H9 (cell line): ENCODE measurements around the gene RAC2. TPM values are rescaled to one million over a fixed set of nuclear protein-coding genes. Genes with fewer than 3 reads are reported as not detected.

Source experiments
- DNase-seq: peaks from one replicate; pipeline ENCODE4 v3.0.0-alpha.2; 2017
- H2AFZ ChIP-seq: one replicate; pipeline ENCODE4 v1.6.1; 2013; ENCODE audit warnings: mild to moderate bottlenecking, low read length, control low read depth, moderate library complexity
- H2AK5ac ChIP-seq: 2 replicates; pipeline ENCODE4 v1.6.1; 2013; ENCODE audit warnings: low read length, control low read depth, mixed read lengths; ENCODE audit not compliant: insufficient read length
- H2BK120ac ChIP-seq: one replicate; pipeline ENCODE4 v1.6.1; 2013; ENCODE audit warnings: low read depth, mild to moderate bottlenecking, low read length, control low read depth, inconsistent platforms; ENCODE audit not compliant: poor library complexity, severe bottlenecking
- H2BK12ac ChIP-seq: 2 replicates; pipeline ENCODE4 v1.6.1; 2013; ENCODE audit warnings: low read length, control low read depth, mixed read lengths, low read depth; ENCODE audit not compliant: insufficient read length
- H2BK15ac ChIP-seq: 2 replicates; pipeline ENCODE4 v1.6.1; 2013; ENCODE audit warnings: low read depth, low read length, control low read depth
- H2BK20ac ChIP-seq: one replicate; pipeline ENCODE4 v1.6.1; 2013; ENCODE audit warnings: low read depth, mild to moderate bottlenecking, low read length, control low read depth, inconsistent platforms; ENCODE audit not compliant: poor library complexity, severe bottlenecking
- H2BK5ac ChIP-seq: 2 replicates; pipeline ENCODE4 v1.6.1; 2013; ENCODE audit warnings: low read length, control low read depth, mixed read lengths; ENCODE audit not compliant: insufficient read length
- H3K14ac ChIP-seq: 2 replicates; pipeline ENCODE4 v1.6.1; 2013; ENCODE audit warnings: low read length, control low read depth; ENCODE audit not compliant: insufficient read depth
- H3K18ac ChIP-seq: 2 replicates; pipeline ENCODE4 v1.6.1; 2013; ENCODE audit warnings: low read depth, mild to moderate bottlenecking, mixed read lengths, low read length, control low read depth; ENCODE audit not compliant: insufficient read length
- H3K23ac ChIP-seq: 2 replicates; pipeline ENCODE4 v1.6.1; 2013; ENCODE audit warnings: low read length, control low read depth, mixed read lengths, low read depth; ENCODE audit not compliant: insufficient read length
- H3K23me2 ChIP-seq: 2 replicates; pipeline ENCODE4 v1.6.1; 2013; ENCODE audit warnings: low read depth, mild to moderate bottlenecking, mixed read lengths, low read length, control low read depth; ENCODE audit not compliant: insufficient read length, poor library complexity, severe bottlenecking
- H3K27ac ChIP-seq: 2 replicates; pipeline ENCODE4 v1.5.1; 2013; ENCODE audit warnings: low read length, control low read depth, mixed read lengths, low read depth; ENCODE audit not compliant: insufficient read length
- H3K27me3 ChIP-seq: 2 replicates; pipeline ENCODE4 v1.6.1; 2013; ENCODE audit warnings: low read length, control low read depth, inconsistent platforms; ENCODE audit not compliant: insufficient read depth
- H3K4ac ChIP-seq: 2 replicates; pipeline ENCODE4 v1.6.1; 2013; ENCODE audit warnings: low read depth, mild to moderate bottlenecking, control low read depth, inconsistent platforms, low read length, moderate library complexity
- H3K4me1 ChIP-seq: 2 replicates; pipeline ENCODE4 v1.6.1; 2013; ENCODE audit warnings: low read length, control low read depth, inconsistent platforms; ENCODE audit not compliant: insufficient read depth
- H3K4me2 ChIP-seq: 2 replicates; pipeline ENCODE4 v1.6.1; 2013; ENCODE audit warnings: low read length, control low read depth, mixed read lengths; ENCODE audit not compliant: insufficient read length, insufficient read depth
- H3K56ac ChIP-seq: 2 replicates; pipeline ENCODE4 v1.6.1; 2013; ENCODE audit warnings: low read depth, mild to moderate bottlenecking, mixed read lengths, low read length, control low read depth; ENCODE audit not compliant: insufficient read length
- H3K79me1 ChIP-seq: 2 replicates; pipeline ENCODE4 v1.6.1; 2013; ENCODE audit warnings: low read depth, mild to moderate bottlenecking, moderate library complexity, low read length, control low read depth, inconsistent platforms; ENCODE audit not compliant: insufficient read depth, poor library complexity, severe bottlenecking
- H3K79me2 ChIP-seq: 2 replicates; pipeline ENCODE4 v1.6.1; 2013; ENCODE audit warnings: low read length, control low read depth, inconsistent platforms; ENCODE audit not compliant: insufficient read depth
- H3K9ac ChIP-seq: 2 replicates; pipeline ENCODE4 v1.6.1; 2013; ENCODE audit warnings: low read length, control low read depth, mixed read lengths; ENCODE audit not compliant: insufficient read length; ENCODE audit errors: extremely low read depth
- H3K9me3 ChIP-seq: one replicate; pipeline ENCODE4 v1.6.1; 2013; ENCODE audit warnings: low read depth, low read length, inconsistent platforms; ENCODE audit not compliant: control insufficient read depth
- H3T11ph ChIP-seq: one replicate; pipeline ENCODE4 v1.6.1; 2013; ENCODE audit warnings: mild to moderate bottlenecking, low read length, control low read depth, inconsistent platforms
- H4K20me1 ChIP-seq: one replicate; pipeline ENCODE4 v1.6.1; 2013; ENCODE audit not compliant: control insufficient read depth, insufficient read length, insufficient read depth
- H4K5ac ChIP-seq: 2 replicates; pipeline ENCODE4 v1.6.1; 2013; ENCODE audit warnings: low read depth, mild to moderate bottlenecking, mixed read lengths, low read length, control low read depth; ENCODE audit not compliant: insufficient read length
- H4K8ac ChIP-seq: replicated peaks from 2 replicates; pipeline ENCODE4 v1.6.1; 2013; ENCODE audit warnings: low read length, control low read depth, mixed read lengths, low read depth; ENCODE audit not compliant: insufficient read length
- H4K91ac ChIP-seq: 2 replicates; pipeline ENCODE4 v1.6.1; 2013; ENCODE audit warnings: low read depth, mild to moderate bottlenecking, moderate library complexity, mixed read lengths, low read length, control low read depth; ENCODE audit not compliant: insufficient read length
- H3K27ac Mint-ChIP-seq, 3 experiments: 2 replicates in 2 of 3; 3 replicates in 1 of 3; pipeline ENCODE4 v1.8.0; 2020 to 2021; ENCODE audit warnings: mixed read lengths in 3 of 3, mild to moderate bottlenecking in 1 of 3, moderate library complexity in 1 of 3
- H3K27me3 Mint-ChIP-seq: 2 replicates; pipeline ENCODE4 v1.8.0; 2021; ENCODE audit warnings: low read depth, mild to moderate bottlenecking, moderate library complexity, mixed read lengths
- H3K36me3 Mint-ChIP-seq, 3 experiments: 2 replicates in 2 of 3; 3 replicates in 1 of 3; pipeline ENCODE4 v1.8.0; 2020 to 2021; ENCODE audit warnings: low read depth in 3 of 3, mixed read lengths in 3 of 3; ENCODE audit not compliant: insufficient read depth in 1 of 3
- H3K4me1 Mint-ChIP-seq, 2 experiments: 2 replicates each; pipeline ENCODE4 v1.8.0; 2020; ENCODE audit warnings: mixed read lengths in 2 of 2
- H3K4me3 Mint-ChIP-seq, 2 experiments: 2 replicates in 1 of 2; 3 replicates in 1 of 2; pipeline ENCODE4 v1.8.0; 2020 to 2021; ENCODE audit warnings: mild to moderate bottlenecking in 2 of 2, mixed read lengths in 2 of 2, moderate library complexity in 1 of 2
- H3K9me3 Mint-ChIP-seq, 2 experiments: 2 replicates in 1 of 2; 3 replicates in 1 of 2; pipeline ENCODE4 v1.8.0; 2020; ENCODE audit warnings: mild to moderate bottlenecking in 2 of 2, mixed read lengths in 2 of 2, moderate library complexity in 1 of 2
- WGBS: extraction: QIAGEN DNeasy Blood & Tissue Kit; methylation state at CpG from one replicate; pipeline ENCODE4 v1.1.7; 2013; ENCODE audit warnings: missing lambda C conversion rate, low lambda C conversion rate, mixed read lengths; ENCODE audit not compliant: insufficient read length; ENCODE audit errors: extremely low coverage; 5-methylcytosine and 5-hydroxymethylcytosine counted together
- total RNA-seq: library from RNA; stranded (reverse); gene quantifications from 2 replicates; pipeline ENCODE4 v1.2.1, GENCODE V29; 2021
- TF ChIP-seq, protein P1 (sequence below): fragments of 200-600 bp; sonication (generic); conservative IDR thresholded peaks from 3 replicates; pipeline ENCODE4 v1.8.0; 2021; ENCODE audit warnings: antibody characterized with exemption, mild to moderate bottlenecking

The RAC2 gene
- total RNA-seq, 1 experiment from 2014 or later, result 2.8 TPM

DNA sequence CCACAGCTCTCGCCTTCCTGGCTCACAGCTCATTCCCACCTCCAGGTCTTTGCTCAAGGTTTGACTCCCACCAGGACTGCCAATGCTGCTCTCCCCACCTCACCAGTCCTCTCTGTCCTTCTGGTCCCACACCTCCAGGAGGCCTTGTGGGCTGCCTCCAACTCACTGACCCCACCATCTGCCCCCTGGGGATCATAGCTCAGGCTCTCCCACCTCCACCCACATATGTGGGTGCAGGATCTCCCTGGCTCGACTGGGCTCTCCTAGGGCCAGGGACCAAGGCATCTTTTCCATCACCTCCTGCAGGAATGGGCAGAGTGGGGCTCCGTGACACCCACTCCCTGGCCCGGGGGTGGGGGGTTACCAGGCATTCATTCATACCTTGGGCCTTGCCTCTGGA lies 18.0 kb downstream of the RAC2 start:
- no CpG with 5 or more reads among the region's 4 CpGs for WGBS
- TF ChIP-seq, protein P1, sequence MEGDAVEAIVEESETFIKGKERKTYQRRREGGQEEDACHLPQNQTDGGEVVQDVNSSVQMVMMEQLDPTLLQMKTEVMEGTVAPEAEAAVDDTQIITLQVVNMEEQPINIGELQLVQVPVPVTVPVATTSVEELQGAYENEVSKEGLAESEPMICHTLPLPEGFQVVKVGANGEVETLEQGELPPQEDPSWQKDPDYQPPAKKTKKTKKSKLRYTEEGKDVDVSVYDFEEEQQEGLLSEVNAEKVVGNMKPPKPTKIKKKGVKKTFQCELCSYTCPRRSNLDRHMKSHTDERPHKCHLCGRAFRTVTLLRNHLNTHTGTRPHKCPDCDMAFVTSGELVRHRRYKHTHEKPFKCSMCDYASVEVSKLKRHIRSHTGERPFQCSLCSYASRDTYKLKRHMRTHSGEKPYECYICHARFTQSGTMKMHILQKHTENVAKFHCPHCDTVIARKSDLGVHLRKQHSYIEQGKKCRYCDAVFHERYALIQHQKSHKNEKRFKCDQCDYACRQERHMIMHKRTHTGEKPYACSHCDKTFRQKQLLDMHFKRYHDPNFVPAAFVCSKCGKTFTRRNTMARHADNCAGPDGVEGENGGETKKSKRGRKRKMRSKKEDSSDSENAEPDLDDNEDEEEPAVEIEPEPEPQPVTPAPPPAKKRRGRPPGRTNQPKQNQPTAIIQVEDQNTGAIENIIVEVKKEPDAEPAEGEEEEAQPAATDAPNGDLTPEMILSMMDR, result no peak
- H3K4me1 Mint-ChIP-seq, result peaks cover 2 to 5% of the 10 kb centered on the region in 2 experiments

More for the DNA sequence above, 18.0 kb downstream of the RAC2 start:
- Histone ChIP-seq H2BK5ac (no peak overlapping the region), H2AFZ (no peak overlapping the region), H3K27ac (no peak overlapping the region), H4K8ac (no peak overlapping the region), H3K23ac (no peak overlapping the region), H4K20me1 (no peaks in the 10 kb centered on the region), H3T11ph (no peak overlapping the region), H2BK120ac (no peak overlapping the region), H4K91ac (no peak overlapping the region), H3K23me2 (no peaks in the 10 kb centered on the region), H2AK5ac (no peak overlapping the region), H2BK20ac (no peak overlapping the region), H2BK15ac (no peak overlapping the region), H2BK12ac (no peak overlapping the region), H3K79me1 (no peaks in the 10 kb centered on the region), H3K18ac (no peak overlapping the region), H3K27me3 (no peaks in the 10 kb centered on the region), H4K5ac (no peak overlapping the region), H3K9me3 (no peaks in the 10 kb centered on the region), H3K79me2 (no peaks in the 10 kb centered on the region), H3K14ac (no peak overlapping the region), H3K4me2 (no peak overlapping the region), H3K4me1 (no peaks in the 10 kb centered on the region), H3K9ac (no peak overlapping the region), H3K4ac (no peak overlapping the region), H3K56ac (no peak overlapping the region)
- Mint-ChIP-seq H3K36me3 (no peaks in the 10 kb centered on the region; a peak in 1 of 7 replicates), H3K27ac (no peak overlapping the region; a peak in 1 of 7 replicates), H3K27me3 (peaks cover 28% of the 10 kb centered on the region), H3K4me3 (no peak overlapping the region), H3K9me3 (no peaks in the 10 kb centered on the region)
- no peak for DNase-seq
